Measurements from ENCODE around the gene BIRC2.
"Not testable (repeated sequence)": the region's sequence is repeated elsewhere in the genome, so short reads cannot be mapped to it uniquely, and the experiment has no call there.

Gene BIRC2

DNA sequence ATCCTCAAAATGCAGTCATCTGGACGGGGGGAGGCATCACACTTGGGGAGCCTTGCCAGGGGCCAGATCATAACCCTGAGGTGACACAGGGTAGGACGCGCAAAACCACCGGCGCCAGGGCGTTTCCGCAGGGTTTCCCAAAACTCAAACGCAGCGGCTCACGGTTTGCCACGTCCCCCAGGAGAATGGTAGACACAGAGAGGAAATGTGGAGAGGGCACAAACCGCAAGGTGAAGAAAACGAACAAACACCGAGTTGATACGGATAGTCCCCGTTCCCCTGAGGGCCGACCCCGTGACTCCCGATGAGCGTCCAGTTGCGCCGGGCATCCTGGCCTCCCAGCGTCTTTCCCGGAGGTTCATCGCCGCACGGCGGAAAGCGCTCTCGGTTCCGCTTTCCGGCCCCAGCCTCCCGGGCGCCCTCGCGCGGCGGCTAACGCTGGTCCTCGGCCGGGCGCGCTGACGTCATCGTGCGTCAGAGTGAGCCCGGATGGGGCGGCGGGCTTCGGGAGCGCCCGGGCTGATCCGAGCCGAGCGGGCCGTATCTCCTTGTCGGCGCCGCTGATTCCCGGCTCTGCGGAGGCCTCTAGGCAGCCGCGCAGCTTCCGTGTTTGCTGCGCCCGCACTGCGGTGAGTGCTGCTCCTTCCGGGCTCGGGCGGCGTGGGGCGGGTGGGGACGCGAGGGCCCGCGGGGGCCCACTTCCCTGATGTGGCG is at the start of gene BIRC2:
TSS of gene BIRC2 (plus strand) at position 467 of the 714 bp plus-strand sequence. CDS start 2,641 bp downstream, outside the sequence.
- peak; percentile 53 to 98 (median 86) for DNase-seq

DNA sequence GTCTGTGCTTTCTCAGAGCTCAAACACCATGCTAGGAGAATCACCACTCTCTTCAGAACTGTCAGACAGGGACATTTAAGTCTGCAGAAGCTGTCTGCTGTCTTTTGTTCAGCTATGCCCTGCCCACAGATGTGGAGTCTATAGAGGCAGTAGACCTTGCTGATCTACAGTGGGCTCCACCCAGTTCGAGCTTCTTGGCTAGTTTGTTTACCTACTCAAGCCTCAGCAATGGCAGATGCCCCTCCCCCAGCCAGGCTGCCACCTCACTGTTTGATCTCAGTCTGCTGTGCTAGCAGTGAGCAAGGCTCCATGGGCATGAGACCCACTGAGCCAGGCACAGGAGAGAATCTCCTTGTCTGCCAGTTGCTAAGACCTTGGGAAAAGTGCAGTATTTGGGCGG is 46.2 kb upstream of the BIRC2 start:
- not testable (repeated sequence) for DNase-seq

DNA sequence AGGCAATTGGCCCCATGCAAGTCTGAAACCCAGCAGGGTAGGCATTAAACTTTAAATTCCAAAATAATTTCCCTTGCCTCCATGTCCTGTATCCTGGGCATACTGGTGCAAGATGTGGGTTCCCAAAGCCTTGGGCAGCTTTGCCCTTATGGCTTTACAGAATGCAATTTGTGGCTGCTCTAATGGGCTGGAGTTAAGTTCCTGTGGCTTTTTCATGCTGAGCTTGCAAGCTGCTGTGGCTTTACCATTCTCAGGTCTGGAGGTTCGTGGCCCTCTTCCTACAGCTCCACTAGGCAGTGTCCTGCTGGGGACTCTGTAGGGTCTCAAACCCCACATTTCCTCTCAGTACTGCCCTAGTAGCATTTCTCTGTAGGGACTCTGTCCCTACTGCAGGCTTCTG is 44.8 kb upstream of the BIRC2 start:
- no peak for DNase-seq

DNA sequence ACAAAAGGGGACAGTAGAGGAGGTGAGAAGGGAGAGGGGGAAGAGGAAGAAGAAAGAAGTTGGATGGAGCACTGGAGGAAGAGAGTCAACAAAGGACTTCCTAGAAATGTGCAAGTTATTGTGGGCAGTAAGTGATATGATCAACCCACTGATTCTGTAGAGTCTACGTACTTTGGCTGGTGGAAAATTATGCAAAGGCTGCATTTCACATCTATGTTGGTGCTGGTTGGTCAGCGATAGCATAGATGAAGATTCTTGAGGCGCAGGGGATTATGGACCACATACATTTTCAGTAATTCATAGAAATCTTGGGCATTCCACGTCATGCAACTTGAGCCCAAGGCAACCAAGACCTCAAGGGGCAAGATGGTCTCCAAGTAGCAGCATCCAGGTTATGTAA is 42.3 kb upstream of the BIRC2 start:
- no peak for DNase-seq

DNA sequence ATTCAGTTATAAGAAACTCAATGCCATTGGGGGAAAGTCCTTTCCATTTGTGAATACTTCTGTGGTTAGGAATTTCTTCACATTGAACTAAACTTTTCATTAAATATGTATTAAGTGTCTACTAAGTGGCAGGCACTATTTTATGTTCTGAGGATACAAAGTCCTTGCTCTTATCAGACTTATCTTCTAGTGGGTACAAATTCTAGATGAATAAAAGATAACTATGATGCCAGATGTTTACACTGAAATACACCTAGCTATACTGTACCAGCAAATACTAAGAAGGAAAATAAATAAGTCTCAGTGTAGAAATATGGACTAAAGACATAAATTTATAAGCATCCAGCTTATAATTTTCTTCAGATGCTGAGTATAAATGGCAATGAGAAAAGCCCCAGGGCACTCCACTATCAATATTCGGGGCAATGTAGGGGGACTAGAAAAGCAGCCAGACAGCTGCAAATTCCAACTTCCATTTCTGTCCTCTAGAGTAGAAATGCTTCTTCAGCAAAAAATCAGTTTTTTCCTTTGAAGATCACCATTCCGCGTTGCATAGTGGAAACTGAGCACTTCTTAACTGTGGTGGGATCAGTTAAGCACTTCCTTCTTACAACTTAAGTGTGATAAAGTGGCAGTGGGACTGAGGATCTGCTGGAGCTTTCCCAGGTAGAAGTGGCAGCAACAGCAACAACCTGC is 41.5 kb upstream of the BIRC2 start:
- DNase-seq: no peak

DNA sequence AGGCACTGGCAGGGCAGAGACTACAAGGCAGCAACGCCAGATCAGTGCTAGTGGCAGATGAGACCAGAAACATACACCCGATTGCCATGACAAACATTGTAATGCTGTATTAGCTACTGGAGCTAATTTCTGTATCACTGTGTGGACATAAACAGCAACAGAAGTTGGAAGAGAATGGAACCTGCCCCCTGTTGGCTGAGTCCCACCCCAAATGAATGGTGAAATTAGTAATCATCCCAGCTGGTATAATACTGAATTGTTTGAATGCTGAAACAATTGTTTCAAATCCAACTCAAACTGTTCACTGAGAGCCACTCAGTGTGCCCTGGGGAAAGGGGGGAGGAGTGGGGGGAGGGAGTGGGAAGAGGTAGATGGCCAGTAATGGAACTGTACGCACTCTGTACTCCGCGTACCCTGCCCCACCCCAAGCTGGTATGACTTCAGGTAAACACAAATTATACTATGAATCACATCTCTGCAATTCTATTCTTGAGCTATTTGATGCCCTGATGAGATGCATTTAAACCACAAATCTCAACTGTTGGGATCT is 40.9 kb upstream of the BIRC2 start:
- peak in 6 of 51 donors; percentile 3 to 38 (median 14) for DNase-seq

DNA sequence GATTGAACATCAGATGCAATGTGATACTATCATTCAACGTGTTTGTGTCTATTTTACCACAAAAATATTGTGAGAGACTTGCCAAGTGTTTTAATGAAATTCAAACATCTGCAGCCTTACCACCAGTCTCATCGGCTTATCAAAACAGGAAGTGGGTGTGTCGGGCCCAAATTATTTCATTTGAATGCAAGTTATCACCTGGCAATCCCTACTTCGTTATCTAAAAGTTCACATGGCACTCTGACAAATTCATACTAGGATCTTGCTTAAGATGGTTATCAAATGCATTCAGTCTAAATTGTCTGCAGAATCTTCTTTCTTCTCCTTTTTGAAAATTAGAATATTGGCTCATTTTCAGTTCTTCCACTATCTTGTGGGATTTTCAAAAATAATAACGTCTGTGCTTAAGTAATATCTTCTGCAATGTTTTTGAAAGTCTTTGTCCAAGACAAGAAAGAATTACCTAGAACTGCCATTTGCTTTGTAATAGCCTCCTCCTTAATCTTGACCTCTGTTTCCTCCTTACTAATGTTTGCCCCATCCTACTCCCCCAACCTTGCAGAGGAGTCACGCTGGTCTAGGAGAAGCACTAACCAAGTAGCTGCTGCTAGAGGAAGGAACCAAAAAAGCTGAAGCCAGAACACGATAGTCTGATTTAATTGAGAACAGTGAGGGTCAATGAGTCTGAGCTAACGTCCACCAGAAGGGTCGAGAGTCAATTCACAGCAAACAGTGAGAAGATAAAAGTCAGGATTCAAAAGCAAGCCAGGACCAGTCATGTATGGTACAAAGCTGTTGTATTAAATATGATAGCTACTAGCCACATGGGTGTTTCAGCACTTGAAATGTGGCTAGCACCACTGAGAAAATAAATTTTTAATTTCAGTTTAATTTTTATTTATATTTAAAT is 39.9 kb upstream of the BIRC2 start:
- no peak for DNase-seq

DNA sequence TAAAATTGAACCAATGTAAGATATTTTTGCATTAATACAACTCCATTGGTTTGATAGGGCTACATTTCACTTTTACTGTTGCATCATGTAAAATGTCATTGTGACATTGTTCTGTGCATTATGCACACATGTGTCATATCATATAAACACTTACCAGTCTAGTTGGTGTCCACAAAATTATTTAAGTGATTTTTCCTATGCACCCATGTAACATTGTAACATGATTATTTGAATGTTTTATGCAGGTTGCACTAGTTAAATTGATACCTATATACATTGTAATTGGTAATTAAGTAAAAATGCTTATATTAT is 39.3 kb upstream of the BIRC2 start:
- DNase-seq: no peak

DNA sequence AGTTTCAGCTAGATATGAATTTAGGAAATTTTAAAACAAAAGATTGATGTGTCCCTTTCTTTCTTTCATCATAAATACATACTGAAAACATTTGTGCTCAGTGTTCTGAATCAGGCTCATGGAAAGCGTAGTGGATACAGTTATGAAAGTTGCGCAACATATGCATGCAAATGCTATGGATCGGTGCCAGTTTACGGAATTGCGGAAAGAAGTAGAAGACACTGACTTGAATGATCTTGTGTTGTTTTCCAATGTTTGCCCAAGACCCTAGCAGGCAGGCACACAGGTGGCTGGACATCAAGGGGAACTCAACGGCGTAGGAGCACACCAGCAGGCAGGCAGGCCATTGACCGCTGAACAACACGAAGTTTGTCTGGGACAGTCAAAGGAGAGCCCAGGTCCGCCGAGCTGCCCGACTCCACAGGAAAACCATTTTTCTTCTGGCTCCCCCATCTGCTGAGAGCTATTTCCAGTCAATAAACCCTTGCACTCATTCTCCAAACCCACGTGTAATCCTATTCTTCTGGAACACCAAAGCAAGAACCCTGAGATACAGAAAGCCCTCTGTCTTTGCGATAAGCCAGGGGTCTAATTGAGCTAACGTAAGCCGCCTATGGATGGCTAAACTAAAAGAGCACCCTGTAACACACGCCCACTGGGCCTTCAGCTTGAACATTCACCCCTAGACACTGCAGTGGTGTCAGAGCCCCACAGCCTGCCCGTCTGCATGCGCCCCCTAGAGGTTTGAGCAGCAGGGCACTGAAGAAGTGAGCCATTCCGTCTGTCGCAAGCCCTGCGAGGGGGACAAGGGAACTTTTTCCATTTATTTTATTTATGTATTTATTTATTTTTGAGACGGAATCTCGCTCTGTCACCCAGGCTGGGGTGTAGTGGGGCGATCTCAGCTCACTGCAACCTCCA is 37.1 kb upstream of the BIRC2 start:
- no peak for DNase-seq

DNA sequence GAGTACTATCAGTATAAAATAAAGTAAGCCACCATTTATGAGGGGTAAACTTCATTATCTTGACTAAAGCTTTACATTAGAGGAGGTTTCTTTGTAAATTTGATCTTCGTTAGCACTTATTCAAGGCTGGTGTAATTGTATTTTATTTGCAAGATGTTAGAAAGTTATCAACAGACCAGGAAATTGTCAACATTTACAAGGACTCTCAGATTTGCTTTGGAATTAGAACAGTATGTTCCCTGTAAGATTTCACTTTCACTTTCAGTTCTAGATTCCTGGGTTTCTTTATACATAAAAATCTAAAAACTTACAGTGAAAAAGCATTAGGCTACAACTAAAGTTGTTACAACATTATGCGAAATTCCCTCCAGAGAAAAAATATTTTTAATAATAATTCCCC is 34.3 kb upstream of the BIRC2 start:
- no peak for DNase-seq

DNA sequence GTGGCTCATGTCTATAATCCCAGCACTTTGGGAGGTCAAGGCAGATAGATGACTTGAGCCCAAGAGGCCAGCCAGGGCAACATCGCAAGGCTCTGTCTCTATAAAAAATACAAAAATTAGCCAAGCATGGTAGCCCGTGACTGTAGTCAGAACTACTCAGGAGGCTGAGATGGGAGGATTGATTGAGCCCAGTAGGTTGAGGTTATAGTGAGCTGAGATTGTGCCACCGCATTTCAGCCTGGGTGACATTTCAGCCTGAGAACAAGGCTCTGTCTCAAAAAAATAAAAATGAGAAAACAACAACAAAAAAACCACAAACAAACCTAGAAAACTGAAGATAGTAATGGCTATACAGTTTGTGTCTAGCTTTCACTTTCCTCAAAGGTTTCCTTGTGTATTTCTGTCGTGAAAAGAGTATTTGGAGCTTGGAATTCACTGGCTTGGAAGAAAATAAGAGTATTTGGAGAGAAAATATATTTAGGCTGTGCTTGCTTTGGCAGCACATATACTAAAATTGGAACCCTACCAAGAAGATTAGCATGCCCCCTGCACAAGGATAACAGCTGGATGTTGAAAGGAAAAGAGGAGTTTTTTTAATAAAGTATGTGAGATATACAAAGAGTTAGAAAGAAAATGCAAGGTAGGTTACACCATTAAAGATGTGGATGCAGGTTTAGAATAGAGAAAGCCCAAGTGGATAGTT is 33.6 kb upstream of the BIRC2 start:
- no peak for DNase-seq

DNA sequence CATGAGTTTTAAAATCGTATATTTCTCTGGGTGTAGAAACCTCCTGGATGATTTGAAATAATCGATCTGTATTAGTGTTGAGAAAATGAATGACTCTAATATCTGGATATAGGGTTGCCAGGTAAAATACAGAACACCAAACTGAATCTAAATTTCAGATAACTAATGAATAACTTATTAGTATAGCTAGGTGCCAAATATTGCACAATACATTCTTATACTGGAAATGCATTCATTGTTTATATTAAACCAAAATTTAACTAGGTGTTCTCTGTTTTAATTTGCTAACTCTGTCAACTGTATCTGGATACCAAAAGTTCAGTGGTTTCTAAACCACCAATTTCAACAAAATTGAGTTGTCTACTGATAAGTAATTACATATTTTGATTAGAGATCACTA is 32.2 kb upstream of the BIRC2 start:
- no peak for DNase-seq

DNA sequence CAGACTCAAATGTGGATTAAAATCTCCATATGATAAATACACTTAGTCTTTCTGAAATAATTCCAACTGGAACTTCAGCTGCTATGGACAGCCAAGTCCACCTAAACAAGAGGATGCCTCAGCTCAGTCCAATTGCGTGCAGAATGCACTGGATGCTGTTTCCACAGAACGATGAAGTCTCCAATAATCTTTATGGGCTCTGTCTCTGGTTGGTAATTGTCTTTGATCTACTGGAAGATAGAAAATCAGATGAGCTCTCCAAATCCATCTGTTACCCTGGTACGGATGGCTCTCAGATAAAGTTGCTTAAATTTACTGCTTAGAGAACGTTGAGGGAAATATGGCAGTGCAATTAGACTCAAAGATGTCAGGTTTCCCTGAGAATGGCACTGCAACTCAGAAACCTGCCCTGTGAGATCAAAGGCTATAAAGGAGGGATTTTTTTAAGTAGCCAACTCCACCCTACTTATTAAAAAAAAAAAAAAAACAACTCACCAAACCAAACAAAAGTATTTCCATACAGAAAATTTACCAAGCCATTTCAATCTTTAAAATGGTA is 30.6 kb upstream of the BIRC2 start:
- no peak for DNase-seq

DNA sequence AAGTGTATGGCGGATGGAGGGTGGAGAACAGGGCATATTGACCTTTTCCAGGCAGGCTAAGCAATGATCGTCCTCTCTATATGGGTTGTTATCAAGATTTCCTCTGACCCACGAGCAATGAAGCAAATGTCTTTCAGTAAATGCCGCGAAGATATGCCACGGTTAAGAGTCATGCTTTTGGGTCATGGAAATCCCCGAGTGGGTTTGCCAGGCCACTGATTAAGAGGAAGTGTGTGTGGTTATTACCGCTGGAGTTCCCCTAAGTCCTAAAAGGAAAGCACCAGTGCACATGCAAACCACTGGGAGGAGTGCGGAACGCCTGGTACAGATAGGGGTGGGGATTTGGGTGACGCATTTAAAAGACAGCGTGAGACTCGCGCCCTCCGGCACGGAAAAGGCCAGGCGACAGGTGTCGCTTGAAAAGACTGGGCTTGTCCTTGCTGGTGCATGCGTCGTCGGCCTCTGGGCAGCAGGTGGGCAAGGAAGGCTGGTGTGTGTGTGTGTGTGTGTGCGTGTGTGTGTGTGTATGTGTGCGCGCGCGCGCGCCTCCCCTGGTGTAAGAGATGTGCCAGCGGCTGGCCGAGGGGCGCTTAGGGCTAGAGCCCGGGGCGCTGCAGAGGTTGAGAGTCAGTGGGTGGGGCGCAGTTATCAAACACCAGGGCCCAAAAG is 29.8 kb upstream of the BIRC2 start, which contains the start of gene BIRC3:
TSS of gene BIRC3 (plus strand) at position 386 of the 669 bp plus-strand sequence. CDS start 7,026 bp downstream, outside the sequence.
- DNase-seq: peak in 41 of 51 donors; percentile 9 to 73 (median 34)

DNA sequence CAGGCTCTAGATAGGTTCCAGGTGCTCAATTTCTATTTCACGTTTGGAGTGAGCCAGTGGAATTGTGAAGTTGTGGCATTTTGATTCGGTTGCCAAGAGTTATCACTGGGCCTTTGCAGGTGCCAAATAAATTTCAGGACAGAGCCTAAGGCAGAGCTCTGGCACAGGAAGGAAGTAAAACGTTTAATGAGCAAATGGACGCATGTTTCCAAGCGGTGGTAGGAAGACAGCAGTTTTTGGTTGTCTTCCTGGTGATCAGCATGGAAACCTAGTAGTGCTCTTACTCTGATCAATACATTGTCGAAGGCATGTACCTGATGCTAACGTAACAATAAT is 29.3 kb upstream of the BIRC2 start:
- no peak for DNase-seq

DNA sequence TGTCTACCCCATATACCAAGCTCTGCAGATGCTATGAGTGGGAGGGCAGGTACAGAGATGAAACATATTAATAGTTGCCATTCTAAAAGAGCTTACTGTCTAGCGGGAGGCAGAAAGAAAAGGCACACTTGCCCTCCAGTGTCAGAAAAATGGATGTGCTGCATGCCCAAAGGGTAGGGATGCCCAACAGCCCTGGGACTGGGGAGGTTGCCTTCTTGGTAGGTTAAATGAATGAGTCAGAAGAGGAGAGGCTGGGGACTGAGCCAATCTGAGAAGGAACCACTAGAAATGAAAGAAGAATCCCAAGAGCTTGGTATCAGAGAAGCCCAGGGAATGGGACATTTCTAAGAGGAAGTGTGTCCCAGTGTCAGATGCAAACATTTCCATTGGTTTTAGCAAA is 28.5 kb upstream of the BIRC2 start:
- no peak for DNase-seq

DNA sequence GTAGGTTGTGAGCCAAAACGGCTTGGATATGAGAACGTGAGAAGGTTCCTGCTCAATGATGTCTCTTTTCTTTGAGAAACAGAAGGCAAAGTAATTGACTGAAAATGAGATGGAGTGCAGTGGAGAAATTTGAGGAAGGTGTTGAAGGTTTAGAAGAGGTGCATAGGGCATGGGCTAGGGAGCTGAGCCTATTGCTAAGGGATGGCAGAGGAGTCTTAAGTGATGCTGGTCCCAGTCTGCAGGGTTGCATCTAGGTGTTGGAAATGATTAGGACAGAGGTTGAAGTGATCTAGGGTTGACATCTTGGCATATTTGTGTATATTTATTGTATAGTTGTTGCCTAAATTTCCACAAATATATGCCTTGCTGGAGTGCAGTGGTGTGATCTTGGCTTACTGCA is 27.5 kb upstream of the BIRC2 start:
- no peak for DNase-seq

DNA sequence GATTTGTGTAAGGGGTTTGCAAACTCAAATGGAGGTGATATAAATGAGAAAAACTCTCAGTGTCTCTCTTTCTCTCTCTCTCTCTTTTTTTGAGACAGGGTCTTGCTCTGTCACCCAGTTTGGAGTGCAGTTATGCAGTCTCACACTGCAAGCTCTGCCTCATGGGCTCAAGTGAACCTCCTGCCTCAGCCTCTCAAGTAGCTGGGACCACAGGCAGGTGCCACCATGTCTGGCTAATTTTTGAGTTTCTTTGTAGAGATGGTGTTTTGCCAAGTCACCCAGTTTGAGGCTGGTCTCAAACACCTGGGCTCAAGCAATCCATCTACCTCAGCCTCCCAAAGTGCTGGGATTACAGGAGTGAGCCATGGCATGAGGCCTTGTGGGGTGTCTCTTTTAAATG is 26.8 kb upstream of the BIRC2 start:
- DNase-seq: no peak

DNA sequence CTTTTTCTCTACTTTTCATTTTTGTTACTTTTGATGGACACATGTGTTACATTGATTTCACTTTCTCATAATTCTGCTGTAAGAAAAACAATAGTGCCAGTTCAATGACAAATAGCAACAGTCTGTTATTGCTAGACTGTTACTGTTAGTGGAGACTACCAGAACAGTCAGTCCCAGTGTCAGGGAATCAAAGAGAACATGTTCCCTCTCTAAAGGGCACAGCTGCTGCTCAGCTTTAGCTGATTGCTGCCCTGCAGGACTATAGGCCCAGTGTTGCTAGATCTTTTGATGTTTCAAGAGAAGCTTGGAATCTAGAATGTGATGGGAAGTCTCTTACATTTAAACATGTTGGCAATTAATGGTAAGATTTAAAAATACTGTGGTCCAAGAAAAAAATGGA is 26.3 kb upstream of the BIRC2 start:
- DNase-seq: peak in 4 of 51 donors; percentile 8 to 20 (median 12)

All from hypothalamus (tissue), 51 donors.